Spinal cord (tissue), 10 donors: ENCODE data around the gene SLC33A1. TPM values are rescaled to one million over a fixed set of nuclear protein-coding genes. Genes with fewer than 3 reads are reported as not detected.
"Not testable (repeated sequence)": the region's sequence is repeated elsewhere in the genome, so short reads cannot be mapped to it uniquely, and the experiment has no call there.

ENCODE experiments used
- DNase-seq, 6 donors: peaks; one replicate each; pipeline versions ENCODE4 v3.0.0 to v3.0.0-alpha.2; 2013 to 2015; ENCODE audit warnings: low spot score in 6 of 6, low read depth in 4 of 6
- H3K27ac ChIP-seq: one replicate; pipeline ENCODE4 v1.5.1; 2013; ENCODE audit warnings: low read depth, low read length, control low read depth
- H3K27me3 ChIP-seq: one replicate; pipeline ENCODE4 v1.6.1; 2013; ENCODE audit warnings: low read length; ENCODE audit not compliant: control insufficient read depth, insufficient read depth
- H3K36me3 ChIP-seq: one replicate; pipeline ENCODE4 v1.6.1; 2013; ENCODE audit warnings: low read length; ENCODE audit not compliant: control insufficient read depth, insufficient read depth
- H3K4me1 ChIP-seq: one replicate; pipeline ENCODE4 v1.6.1; 2013; ENCODE audit warnings: low read length; ENCODE audit not compliant: control insufficient read depth, insufficient read depth
- H3K4me3 ChIP-seq: one replicate; pipeline ENCODE4 v1.5.1; 2013; ENCODE audit warnings: low read depth, low read length, control low read depth
- H3K9me3 ChIP-seq: one replicate; pipeline ENCODE4 v1.6.1; 2013; ENCODE audit warnings: low read length; ENCODE audit not compliant: control insufficient read depth, insufficient read depth
- WGBS: methylation state at CpG from one replicate; pipeline ENCODE4 v1.1.5; 2013; ENCODE audit warnings: missing lambda C conversion rate; ENCODE audit not compliant: insufficient coverage; 5-methylcytosine and 5-hydroxymethylcytosine counted together
- long read RNA-seq, 4 donors: transcript quantifications; one replicate each; lab custom pipeline, GENCODE V29; 2026
- polyA plus RNA-seq, 2 donors: library from polyadenylated mRNA; unstranded; fragments of 120-200 nt; gene quantifications; one replicate each; pipeline ENCODE4 v1.2.1, GENCODE V29; 2013; ENCODE audit not compliant: insufficient read length in 2 of 2
- total RNA-seq, 2 donors: library from RNA; depleted of rRNA in 1 of 2; stranded (reverse); fragments of 120-200 nt in 1 of 2; fragments of >200 nt in 1 of 2; gene quantifications; one replicate each; pipeline versions ENCODE4 v1.2.3 to v1.2.4, GENCODE V29; 2013 to 2014
- donor health status: healthy.

Gene SLC33A1
- total RNA-seq, result 10 to 100 TPM; 36.6 to 38.3 TPM
- polyA plus RNA-seq, result 10 to 100 TPM; 17.2 TPM
- long read RNA-seq, donor 1, full-length matches to known transcripts, result 3 of 13 reads
- long read RNA-seq, donor 1, partial matches to known transcripts, result 0 of 13 reads
- long read RNA-seq, donor 1, other reads (novel, unspliced or antisense), result 10 of 13 reads
- long read RNA-seq, donor 2, result 0 reads
- long read RNA-seq, donor 3, full-length matches to known transcripts, result 1 of 1 reads
- long read RNA-seq, donor 3, partial matches to known transcripts, result 0 of 1 reads
- long read RNA-seq, donor 3, other reads (novel, unspliced or antisense), result 0 of 1 reads
- long read RNA-seq, donor 4, full-length matches to known transcripts, result 6 of 6 reads
- long read RNA-seq, donor 4, partial matches to known transcripts, result 0 of 6 reads
- long read RNA-seq, donor 4, other reads (novel, unspliced or antisense), result 0 of 6 reads

DNA sequence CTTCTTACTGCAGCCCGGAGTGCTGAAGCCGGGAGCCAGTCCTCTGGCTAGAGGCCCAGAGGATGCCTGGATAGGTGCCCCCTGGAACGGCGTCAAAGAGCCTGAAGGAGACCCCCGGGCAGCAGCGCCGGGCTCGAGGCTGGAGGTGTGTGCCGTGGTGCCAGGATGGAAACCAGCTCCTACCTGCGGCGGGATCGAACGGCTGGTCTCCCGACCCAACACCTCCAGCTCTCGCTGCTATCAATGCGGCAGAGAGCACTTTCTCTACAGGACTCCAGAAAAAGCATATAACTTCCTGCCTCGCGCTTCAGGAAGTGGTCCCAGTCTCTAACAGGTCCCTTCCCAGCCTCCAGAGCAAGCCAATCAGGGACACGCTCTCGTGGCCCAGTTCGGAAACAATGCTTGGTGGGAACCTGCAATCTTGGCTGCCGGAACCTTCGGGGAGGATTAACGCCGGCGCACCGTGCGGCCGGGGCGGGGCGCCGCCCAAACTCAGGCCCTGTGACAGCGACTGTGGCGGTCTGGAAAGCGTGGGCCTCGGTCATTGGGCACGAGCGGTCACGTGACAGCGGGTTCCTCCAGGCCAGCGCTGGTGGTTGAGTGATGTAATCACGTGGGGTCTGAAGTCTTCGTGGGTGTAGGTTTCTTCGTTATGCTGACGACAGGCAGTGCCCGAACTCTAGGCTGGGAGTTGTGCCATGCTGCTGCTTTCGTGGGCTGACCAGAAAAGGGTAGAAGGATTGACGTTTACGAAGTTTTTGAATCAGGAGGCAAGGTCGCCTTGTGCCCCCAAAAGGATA is at the start of gene SLC33A1:
Gene SLC33A1, minus strand, starts transcription at position 287 of the 800 bp plus-strand sequence. CDS start 430 bp downstream, outside the sequence.
- Histone ChIP-seq H3K36me3 (no peaks in the 10 kb centered on the region), H3K4me3 (peak within 1 kb of the TSS; percentile 98), H3K9me3 (no peaks in the 10 kb centered on the region), H3K4me1 (peaks cover 31% of the 10 kb centered on the region), H3K27me3 (no peaks in the 10 kb centered on the region), H3K27ac (peak within 1 kb of the TSS; percentile 98)
- peak; percentile 96 to 100 (median 98) for DNase-seq
- 1% methylated on average over 50 of the region's 50 CpGs for WGBS

DNA sequence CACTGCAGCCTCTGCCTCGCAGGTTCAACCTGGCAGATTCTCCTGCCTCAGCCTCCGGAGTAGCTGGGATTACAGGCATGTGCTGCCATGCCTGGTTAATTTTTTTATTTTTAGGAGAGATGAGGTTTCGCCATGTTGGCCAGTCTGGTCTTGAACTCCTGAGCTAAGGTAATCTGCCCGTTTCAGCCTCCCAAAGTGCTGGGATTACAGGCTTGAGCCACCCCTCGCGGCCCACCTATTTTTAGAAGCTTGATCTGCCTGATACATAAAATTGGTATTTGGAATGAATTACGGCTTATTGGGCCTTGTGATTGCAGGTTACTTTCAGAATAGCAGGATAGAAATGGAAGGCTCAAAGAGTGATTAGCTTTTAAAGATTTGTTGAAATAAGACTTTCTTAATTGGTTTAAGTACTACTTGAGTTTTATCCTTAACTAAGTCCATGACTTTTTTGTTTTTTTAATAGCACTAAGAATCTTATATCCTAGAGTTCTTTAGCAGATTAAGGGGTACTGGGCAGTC is 41.2 kb upstream of the SLC33A1 start:
- Histone ChIP-seq H3K4me3 (no peak overlapping the region), H3K4me1 (no peaks in the 10 kb centered on the region), H3K27ac (no peak overlapping the region), H3K27me3 (no peaks in the 10 kb centered on the region), H3K9me3 (no peaks in the 10 kb centered on the region), H3K36me3 (peaks cover 15% of the 10 kb centered on the region)
- no peak for DNase-seq
- WGBS, result 100% methylated on average over 6 of the region's 7 CpGs

DNA sequence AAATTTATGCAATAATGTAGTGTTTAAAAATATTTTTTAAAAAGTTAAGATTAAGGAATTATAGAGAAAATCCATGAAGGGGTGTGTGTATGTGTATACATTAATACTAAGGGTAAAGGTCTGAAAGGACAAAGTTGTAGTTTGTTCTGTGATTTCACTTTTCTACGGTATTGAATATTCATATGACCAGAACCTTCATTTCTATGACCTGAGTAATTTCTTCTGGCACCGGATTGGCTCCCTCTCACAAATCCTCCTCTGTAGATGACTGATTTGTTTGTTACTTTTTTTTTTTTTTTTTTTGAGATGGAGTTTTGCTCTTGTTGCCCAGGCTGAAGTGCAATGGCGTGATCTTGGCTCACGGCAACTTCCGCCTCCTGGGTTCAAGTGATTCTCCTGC is 37.1 kb upstream of the SLC33A1 start:
- peaks cover 9% of the 10 kb centered on the region for H3K36me3 ChIP-seq
- WGBS, result 89% methylated on average over 3 of the region's 5 CpGs
- H3K9me3 ChIP-seq, result no peaks in the 10 kb centered on the region
- no peak for DNase-seq
- H3K27ac ChIP-seq, result no peak overlapping the region
- no peaks in the 10 kb centered on the region for H3K4me1 ChIP-seq
- no peak overlapping the region for H3K4me3 ChIP-seq
- H3K27me3 ChIP-seq, result no peaks in the 10 kb centered on the region

DNA sequence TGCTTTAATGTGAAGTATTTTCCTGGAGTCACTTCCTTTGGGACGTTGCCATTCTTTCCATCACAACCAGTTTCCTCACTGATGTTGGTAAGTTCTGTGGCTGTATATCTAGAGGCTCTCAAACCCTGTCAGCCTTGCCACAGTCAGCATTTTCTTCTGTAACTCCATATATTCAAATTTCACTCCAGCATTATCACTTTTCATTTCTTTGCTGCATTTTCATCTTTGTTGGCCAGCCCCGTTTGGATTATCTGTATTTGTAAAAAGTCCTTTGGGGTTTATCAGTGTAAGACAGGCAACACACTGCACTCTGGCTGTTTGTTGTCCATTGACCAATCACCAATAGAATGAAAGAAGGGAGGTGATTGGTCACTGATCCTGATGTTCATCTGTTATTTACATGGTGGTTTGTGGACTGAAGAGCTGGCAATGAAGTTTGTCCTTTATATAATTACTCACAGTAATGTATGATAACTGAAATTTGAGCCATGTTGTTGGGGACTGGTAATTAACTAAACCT is 36.5 kb upstream of the SLC33A1 start:
- no peak overlapping the region for H3K4me3 ChIP-seq
- no peaks in the 10 kb centered on the region for H3K27me3 ChIP-seq
- H3K4me1 ChIP-seq, result no peaks in the 10 kb centered on the region
- H3K27ac ChIP-seq, result no peak overlapping the region
- no peaks in the 10 kb centered on the region for H3K9me3 ChIP-seq
- DNase-seq, result no peak
- peaks cover 9% of the 10 kb centered on the region for H3K36me3 ChIP-seq
- no CpG with 5 or more reads among the region's 2 CpGs for WGBS

DNA sequence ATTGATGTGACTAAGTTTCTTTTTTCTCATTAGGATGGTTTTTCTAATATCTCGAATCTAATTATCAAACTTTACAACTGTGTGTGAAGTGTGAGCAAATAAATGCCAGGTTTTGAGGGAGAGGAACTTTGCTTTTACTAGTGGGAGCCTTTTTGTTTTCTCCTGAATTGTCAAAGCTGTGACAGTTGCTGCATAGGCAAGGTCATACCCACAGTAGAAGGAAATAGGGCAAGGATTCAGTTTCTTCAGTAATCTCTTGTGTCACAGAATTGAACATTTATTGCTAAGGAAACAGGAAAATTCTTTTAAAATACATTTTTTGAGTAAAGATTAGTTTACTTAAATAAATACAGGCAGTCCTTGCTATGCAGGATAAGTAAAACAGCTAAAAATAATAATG is 35.7 kb upstream of the SLC33A1 start:
- WGBS, result no CpG with 5 or more reads among the region's 1 CpG
- no peaks in the 10 kb centered on the region for H3K9me3 ChIP-seq
- H3K4me3 ChIP-seq, result no peak overlapping the region
- no peak for DNase-seq
- peaks cover 4% of the 10 kb centered on the region for H3K36me3 ChIP-seq
- no peaks in the 10 kb centered on the region for H3K4me1 ChIP-seq
- no peaks in the 10 kb centered on the region for H3K27me3 ChIP-seq
- H3K27ac ChIP-seq, result no peak overlapping the region

DNA sequence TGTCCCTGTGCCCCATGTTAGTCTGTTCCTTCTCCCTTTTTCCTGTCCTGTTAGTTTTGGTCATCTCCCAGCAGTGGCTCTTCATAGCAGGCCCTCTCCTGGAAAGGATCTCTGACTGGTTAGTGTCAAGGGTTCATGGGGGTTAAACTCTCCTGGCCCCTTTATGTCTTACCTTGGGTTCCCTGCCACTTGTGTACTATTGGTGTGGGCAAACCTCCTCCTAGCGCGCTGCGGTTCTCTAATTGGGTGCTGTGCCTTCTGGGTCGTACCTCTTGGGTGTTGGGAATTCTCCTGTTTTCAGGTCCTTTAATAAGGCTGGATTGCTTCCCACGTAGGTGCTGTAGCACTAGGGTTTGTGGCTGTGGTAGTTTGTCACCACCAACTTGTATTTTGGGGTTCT is 35.0 kb upstream of the SLC33A1 start:
- H3K4me3 ChIP-seq, result no peak overlapping the region
- H3K27ac ChIP-seq, result no peak overlapping the region
- H3K36me3 ChIP-seq, result peaks cover 2% of the 10 kb centered on the region
- no peak for DNase-seq
- H3K9me3 ChIP-seq, result no peaks in the 10 kb centered on the region
- H3K4me1 ChIP-seq, result no peaks in the 10 kb centered on the region
- no peaks in the 10 kb centered on the region for H3K27me3 ChIP-seq
- WGBS, result 86% methylated on average over 1 of the region's 5 CpGs

DNA sequence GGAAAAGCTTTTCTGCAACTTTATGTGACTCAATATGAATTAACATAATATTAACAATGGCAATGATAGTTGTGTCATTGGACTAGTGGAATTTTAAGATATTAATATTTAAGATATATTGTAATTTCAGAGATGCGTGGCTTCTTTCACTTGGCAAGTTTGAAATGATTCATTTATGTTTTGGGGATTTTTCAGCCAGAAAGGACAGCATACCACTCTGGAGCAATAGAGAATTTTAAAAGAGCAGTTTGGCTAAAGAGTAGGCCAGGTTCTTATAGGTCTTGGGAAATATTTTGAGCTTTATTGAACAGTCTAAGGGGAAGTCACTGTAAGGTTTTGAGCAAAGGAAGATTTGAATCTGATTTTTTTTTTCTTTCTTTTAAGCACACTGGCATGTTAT is 32.7 kb upstream of the SLC33A1 start:
- H3K27ac ChIP-seq, result no peak overlapping the region
- DNase-seq, result no peak
- WGBS, result no CpG with 5 or more reads among the region's 1 CpG
- no peaks in the 10 kb centered on the region for H3K4me1 ChIP-seq
- no peaks in the 10 kb centered on the region for H3K27me3 ChIP-seq
- no peaks in the 10 kb centered on the region for H3K9me3 ChIP-seq
- H3K4me3 ChIP-seq, result no peak overlapping the region
- H3K36me3 ChIP-seq, result no peaks in the 10 kb centered on the region

DNA sequence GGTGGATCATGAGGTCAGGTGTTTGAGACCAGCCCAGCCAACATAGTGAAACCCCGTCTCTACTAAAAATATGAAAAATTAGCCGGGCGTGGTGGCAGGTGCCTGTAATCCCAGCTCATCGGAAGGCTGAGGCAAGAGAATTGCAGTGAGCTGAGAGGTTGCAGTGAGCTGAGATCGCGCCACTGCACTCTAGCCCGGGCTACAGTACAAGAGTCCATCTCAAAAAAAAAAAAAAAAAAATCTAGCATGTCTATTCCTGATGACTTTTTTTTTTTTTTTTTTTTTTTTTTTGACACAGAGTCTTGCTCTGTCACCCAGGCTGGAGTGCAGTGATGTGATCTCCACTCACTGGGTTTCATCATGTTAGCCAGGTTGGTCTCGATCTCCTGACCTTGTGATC is 32.1 kb upstream of the SLC33A1 start:
- H3K9me3 ChIP-seq, H3K27me3 ChIP-seq, H3K4me1 ChIP-seq, DNase-seq, H3K4me3 ChIP-seq, H3K36me3 ChIP-seq, H3K27ac ChIP-seq: not testable (repeated sequence)
- 100% methylated on average over 1 of the region's 8 CpGs for WGBS

DNA sequence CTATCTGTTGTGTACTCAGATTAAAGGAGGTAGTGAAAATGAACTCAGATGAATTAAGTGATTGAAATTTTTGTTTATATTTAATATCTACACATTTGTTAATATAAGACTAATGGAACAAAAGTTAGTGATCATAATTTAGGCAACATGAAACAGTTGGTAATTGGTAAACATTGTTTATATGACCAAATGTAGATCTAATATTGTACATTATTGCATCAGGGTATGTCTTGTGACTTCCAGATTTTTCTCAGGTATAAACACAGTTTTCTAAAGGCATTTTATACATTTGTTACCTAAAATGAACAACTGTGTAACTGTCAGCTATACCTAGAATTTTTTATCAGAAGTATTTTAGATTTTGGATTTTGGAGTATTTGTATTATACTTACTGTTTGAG is 31.1 kb upstream of the SLC33A1 start:
- Histone ChIP-seq H3K4me3 (no peak overlapping the region), H3K27ac (no peak overlapping the region), H3K9me3 (no peaks in the 10 kb centered on the region), H3K4me1 (no peaks in the 10 kb centered on the region), H3K27me3 (no peaks in the 10 kb centered on the region), H3K36me3 (no peaks in the 10 kb centered on the region)
- no peak for DNase-seq
